Measurements from ENCODE around the gene INHA. TPM values are rescaled to one million over a fixed set of nuclear protein-coding genes. Genes with fewer than 3 reads are reported as not detected.

The INHA gene
- total and polyA plus RNA-seq, 4 donors, result 0.03 to 0.15 (median 0.11) TPM

DNA sequence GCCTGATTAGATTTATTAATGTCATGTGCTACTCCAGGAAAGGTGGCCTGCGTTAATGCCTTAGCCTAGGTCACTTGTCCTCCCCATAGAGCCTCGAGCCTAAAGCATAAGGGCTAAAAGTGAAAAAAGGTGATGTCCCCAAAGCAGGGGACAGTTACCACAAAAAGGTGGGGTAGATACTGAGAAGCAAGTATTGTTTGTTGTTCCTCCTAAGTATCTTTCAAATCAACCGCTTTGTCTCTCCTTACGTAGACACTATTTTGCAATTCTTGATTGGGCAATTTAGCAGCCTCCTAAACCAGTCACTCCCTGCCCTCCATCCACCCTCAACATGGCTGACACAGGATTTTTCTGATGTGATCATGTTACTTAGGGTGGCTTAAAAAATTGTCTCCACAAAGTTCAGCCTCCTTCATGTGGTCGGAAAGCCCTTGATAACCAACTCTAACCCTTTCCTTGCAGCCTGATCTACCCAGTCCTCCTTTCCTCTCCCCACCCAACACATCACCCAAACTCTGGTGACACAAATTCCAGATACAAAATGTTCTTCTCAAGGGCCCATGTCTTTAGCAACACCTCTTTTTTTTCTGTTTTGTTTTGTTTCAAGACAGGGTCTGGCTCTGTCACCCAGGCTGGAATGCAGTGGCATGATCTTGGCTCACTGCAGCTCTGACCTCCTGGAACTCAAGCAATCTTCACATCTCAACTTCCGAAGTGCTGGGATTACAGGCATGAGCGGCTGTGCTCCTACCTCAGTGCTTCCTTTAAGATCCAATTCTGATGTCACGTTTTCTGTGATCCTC lies 6.9 kb downstream of the INHA start:
- Histone ChIP-seq H3K4me3 (ENCODE audit: low read depth in 1 of 3, low read length in 3 of 3) (no peak overlapping the region), H3K9me3 (ENCODE audit: control insufficient read depth in 4 of 4, low read length in 3 of 4) (no peaks in the 10 kb centered on the region), H3K9ac (ENCODE audit: low read depth in 1 of 2, low read length in 2 of 2) (no peak overlapping the region), H3K27ac (ENCODE audit: low read depth in 1 of 2, low read length in 2 of 2) (no peak overlapping the region), H3K27me3 (ENCODE audit: control insufficient read depth in 4 of 4, insufficient read depth in 4 of 4, low read length in 3 of 4) (peaks cover 0 to 2% (median 0%) of the 10 kb centered on the region in 4 donors), H3K36me3 (ENCODE audit: control insufficient read depth in 4 of 4, insufficient read depth in 3 of 4, low read depth in 1 of 4, low read length in 3 of 4) (no peaks in the 10 kb centered on the region), H3K4me1 (ENCODE audit: control insufficient read depth in 4 of 4, insufficient read depth in 4 of 4, low read length in 3 of 4) (no peaks in the 10 kb centered on the region)
- WGBS, result 70% methylated on average over 8 of the region's 8 CpGs
- TF ChIP-seq JUND (IDR thresholded peaks at IDR 0.05) (no peak), RXRA (IDR thresholded peaks at IDR 0.05) (no peak), FOXA2 (IDR thresholded peaks at IDR 0.05) (no peak), HNF4G (IDR thresholded peaks at IDR 0.05) (no peak), MAX (IDR thresholded peaks at IDR 0.05) (no peak)
- TF ChIP-seq, protein P1, sequence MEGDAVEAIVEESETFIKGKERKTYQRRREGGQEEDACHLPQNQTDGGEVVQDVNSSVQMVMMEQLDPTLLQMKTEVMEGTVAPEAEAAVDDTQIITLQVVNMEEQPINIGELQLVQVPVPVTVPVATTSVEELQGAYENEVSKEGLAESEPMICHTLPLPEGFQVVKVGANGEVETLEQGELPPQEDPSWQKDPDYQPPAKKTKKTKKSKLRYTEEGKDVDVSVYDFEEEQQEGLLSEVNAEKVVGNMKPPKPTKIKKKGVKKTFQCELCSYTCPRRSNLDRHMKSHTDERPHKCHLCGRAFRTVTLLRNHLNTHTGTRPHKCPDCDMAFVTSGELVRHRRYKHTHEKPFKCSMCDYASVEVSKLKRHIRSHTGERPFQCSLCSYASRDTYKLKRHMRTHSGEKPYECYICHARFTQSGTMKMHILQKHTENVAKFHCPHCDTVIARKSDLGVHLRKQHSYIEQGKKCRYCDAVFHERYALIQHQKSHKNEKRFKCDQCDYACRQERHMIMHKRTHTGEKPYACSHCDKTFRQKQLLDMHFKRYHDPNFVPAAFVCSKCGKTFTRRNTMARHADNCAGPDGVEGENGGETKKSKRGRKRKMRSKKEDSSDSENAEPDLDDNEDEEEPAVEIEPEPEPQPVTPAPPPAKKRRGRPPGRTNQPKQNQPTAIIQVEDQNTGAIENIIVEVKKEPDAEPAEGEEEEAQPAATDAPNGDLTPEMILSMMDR (IDR thresholded peaks at IDR 0.05; ENCODE audit: low read depth, low read length, missing input control), result no peak
- no peak for DNase-seq (ENCODE audit: low spot score)

DNA sequence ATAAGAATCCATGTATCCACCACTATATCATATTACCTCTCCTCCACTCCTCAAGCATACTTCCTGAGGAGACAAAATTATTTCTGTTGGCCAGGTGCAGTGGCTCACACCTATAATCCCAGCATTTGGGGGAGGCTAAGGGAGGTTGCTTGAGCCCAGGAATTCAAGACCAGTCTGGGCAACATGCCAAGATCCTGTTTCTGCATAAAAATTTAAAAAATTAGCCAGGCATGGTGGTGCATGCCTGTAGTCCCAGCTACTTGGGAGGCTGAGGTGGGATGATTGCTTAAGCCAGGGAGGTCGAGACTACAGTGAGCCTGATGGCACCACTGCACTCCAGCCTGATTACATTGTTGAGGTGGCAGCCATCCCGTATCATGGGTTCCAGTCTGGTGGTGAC lies 9.2 kb downstream of the INHA start:
- no peak overlapping the region for H3K27ac ChIP-seq (ENCODE audit: low read depth in 1 of 2, low read length in 2 of 2)
- no peak for TF ChIP-seq EGR1 (IDR thresholded peaks at IDR 0.05; ENCODE audit: low read depth in 2 of 2)
- TF ChIP-seq TAF1 (conservative IDR thresholded peaks at IDR 0.05), result no peak
- no peak for TF ChIP-seq HNF4G (IDR thresholded peaks at IDR 0.05)
- no peak for TF ChIP-seq FOXA1 (IDR thresholded peaks at IDR 0.05)
- no peak for TF ChIP-seq MAX (IDR thresholded peaks at IDR 0.05)
- H3K9ac ChIP-seq (ENCODE audit: low read depth in 1 of 2, low read length in 2 of 2), result no peak overlapping the region
- H3K9me3 ChIP-seq (ENCODE audit: control insufficient read depth in 4 of 4, low read length in 3 of 4), result no peaks in the 10 kb centered on the region
- peaks cover 0 to 2% (median 0%) of the 10 kb centered on the region in 4 donors for H3K27me3 ChIP-seq (ENCODE audit: control insufficient read depth in 4 of 4, insufficient read depth in 4 of 4, low read length in 3 of 4)
- no peaks in the 10 kb centered on the region for H3K36me3 ChIP-seq (ENCODE audit: control insufficient read depth in 4 of 4, insufficient read depth in 3 of 4, low read depth in 1 of 4, low read length in 3 of 4)
- 75% methylated on average over 2 of the region's 2 CpGs for WGBS
- no peak for DNase-seq (ENCODE audit: low spot score)
- H3K4me3 ChIP-seq (ENCODE audit: low read depth in 1 of 3, low read length in 3 of 3), result no peak overlapping the region
- H3K4me1 ChIP-seq (ENCODE audit: control insufficient read depth in 4 of 4, insufficient read depth in 4 of 4, low read length in 3 of 4), result no peaks in the 10 kb centered on the region

DNA sequence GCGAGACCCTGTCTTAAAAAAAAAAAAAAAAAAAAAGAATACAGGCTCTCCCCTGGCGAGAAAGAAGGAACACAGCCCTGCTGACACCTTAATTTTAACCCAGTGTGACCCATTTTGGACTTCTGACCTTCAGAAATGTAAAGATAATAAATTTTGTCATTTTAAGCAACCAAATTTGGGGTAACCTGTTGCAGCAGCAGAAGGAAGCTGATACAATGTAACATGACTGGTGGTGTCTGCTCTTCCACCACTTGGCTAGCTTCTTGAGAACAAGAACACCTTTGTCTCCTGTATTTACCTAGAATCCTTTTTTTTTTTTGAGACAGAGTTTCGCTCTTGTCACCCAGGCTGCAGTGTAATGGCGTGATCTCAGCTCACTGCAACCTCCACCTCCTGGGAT lies 19.0 kb downstream of the INHA start:
- no peaks in the 10 kb centered on the region for H3K36me3 ChIP-seq (ENCODE audit: control insufficient read depth in 4 of 4, insufficient read depth in 3 of 4, low read depth in 1 of 4, low read length in 3 of 4)
- WGBS, result 64% methylated on average over 4 of the region's 4 CpGs
- no peaks in the 10 kb centered on the region for H3K27me3 ChIP-seq (ENCODE audit: control insufficient read depth in 4 of 4, insufficient read depth in 4 of 4, low read length in 3 of 4)
- H3K9me3 ChIP-seq (ENCODE audit: control insufficient read depth in 4 of 4, low read length in 3 of 4), result no peaks in the 10 kb centered on the region
- DNase-seq (ENCODE audit: low spot score), result no peak
- no peak overlapping the region for H3K4me3 ChIP-seq (ENCODE audit: low read depth in 1 of 3, low read length in 3 of 3)
- no peaks in the 10 kb centered on the region for H3K4me1 ChIP-seq (ENCODE audit: control insufficient read depth in 4 of 4, insufficient read depth in 4 of 4, low read length in 3 of 4)
- H3K27ac ChIP-seq (ENCODE audit: low read depth in 1 of 2, low read length in 2 of 2), result no peak overlapping the region
- H3K9ac ChIP-seq (ENCODE audit: low read depth in 1 of 2, low read length in 2 of 2), result no peak overlapping the region
- TF ChIP-seq, protein P2, sequence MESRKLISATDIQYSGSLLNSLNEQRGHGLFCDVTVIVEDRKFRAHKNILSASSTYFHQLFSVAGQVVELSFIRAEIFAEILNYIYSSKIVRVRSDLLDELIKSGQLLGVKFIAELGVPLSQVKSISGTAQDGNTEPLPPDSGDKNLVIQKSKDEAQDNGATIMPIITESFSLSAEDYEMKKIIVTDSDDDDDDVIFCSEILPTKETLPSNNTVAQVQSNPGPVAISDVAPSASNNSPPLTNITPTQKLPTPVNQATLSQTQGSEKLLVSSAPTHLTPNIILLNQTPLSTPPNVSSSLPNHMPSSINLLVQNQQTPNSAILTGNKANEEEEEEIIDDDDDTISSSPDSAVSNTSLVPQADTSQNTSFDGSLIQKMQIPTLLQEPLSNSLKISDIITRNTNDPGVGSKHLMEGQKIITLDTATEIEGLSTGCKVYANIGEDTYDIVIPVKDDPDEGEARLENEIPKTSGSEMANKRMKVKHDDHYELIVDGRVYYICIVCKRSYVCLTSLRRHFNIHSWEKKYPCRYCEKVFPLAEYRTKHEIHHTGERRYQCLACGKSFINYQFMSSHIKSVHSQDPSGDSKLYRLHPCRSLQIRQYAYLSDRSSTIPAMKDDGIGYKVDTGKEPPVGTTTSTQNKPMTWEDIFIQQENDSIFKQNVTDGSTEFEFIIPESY (IDR thresholded peaks at IDR 0.05), result no peak
- TF ChIP-seq GABPA (IDR thresholded peaks at IDR 0.05 in 1 of 2, conservative IDR thresholded peaks at IDR 0.05 in 1 of 2) (no peak), FOXA1 (IDR thresholded peaks at IDR 0.05) (no peak), HNF4G (IDR thresholded peaks at IDR 0.05) (no peak), NR2F2 (IDR thresholded peaks at IDR 0.05) (no peak), FOXA2 (IDR thresholded peaks at IDR 0.05) (no peak), REST (IDR thresholded peaks at IDR 0.05) (no peak), JUND (IDR thresholded peaks at IDR 0.05) (no peak), HNF4A (conservative IDR thresholded peaks at IDR 0.05) (no peak), YY1 (IDR thresholded peaks at IDR 0.05) (no peak), SP1 (IDR thresholded peaks at IDR 0.05) (no peak), RAD21 (IDR thresholded peaks at IDR 0.05) (no peak), TAF1 (conservative IDR thresholded peaks at IDR 0.05) (no peak), ATF3 (IDR thresholded peaks at IDR 0.05) (no peak), RXRA (IDR thresholded peaks at IDR 0.05) (no peak), EGR1 (IDR thresholded peaks at IDR 0.05; ENCODE audit: low read depth in 2 of 2) (no peak), MAX (IDR thresholded peaks at IDR 0.05) (no peak)
